H1 (cell line): ENCODE measurements around the gene PKIB. TPM values are rescaled to one million over a fixed set of nuclear protein-coding genes. Genes with fewer than 3 reads are reported as not detected.

Experiments used
- CTCF ChIA-PET: fragments of 300-600 bp; sonication (Branson Sonifier 250); formaldehyde crosslinking; loops from one replicate; lab custom pipeline; 2021; ENCODE audit not compliant: partially characterized antibody; lab: Charles Lee
- POLR2A ChIA-PET: fragments of 300-600 bp; sonication (Branson Sonifier 250); formaldehyde crosslinking; loops from one replicate; lab custom pipeline; 2021; ENCODE audit warnings: inconsistent platforms; ENCODE audit not compliant: partially characterized antibody; lab: Charles Lee
- DNase-seq, 2 experiments: peaks; one replicate each; pipeline versions ENCODE4 v3.0.0 to v3.0.0-alpha.2; 2010 to 2022; ENCODE audit warnings: low spot score in 2 of 2, low read depth in 1 of 2, mixed read lengths in 1 of 2
- FAIRE-seq: peaks from 2 replicates; lab custom pipeline; 2011; peaks lifted over from hg19 to GRCh38; lab: Jason Lieb, UNC
- H2AFZ ChIP-seq: 2 replicates; pipeline ENCODE4 v1.8.1; 2012; ENCODE audit warnings: low read length, inconsistent platforms
- H2AK5ac ChIP-seq: 2 replicates; pipeline ENCODE4 v1.6.1; 2013; ENCODE audit warnings: low read depth, low read length
- H2BK120ac ChIP-seq: replicated peaks from 2 replicates; pipeline ENCODE3; 2013; ENCODE audit warnings: low read depth, low read length, inconsistent platforms
- H2BK12ac ChIP-seq: 2 replicates; pipeline ENCODE4 v1.6.1; 2013; ENCODE audit warnings: low read depth, low read length
- H2BK15ac ChIP-seq: 2 replicates; pipeline ENCODE4 v1.6.1; 2013; ENCODE audit warnings: low read length
- H2BK20ac ChIP-seq: 2 replicates; pipeline ENCODE4 v1.6.1; 2013; ENCODE audit warnings: low read length
- H2BK5ac ChIP-seq: 2 replicates; pipeline ENCODE4 v1.6.1; 2013; ENCODE audit warnings: low read depth, low read length
- H3K14ac ChIP-seq: 2 replicates; pipeline ENCODE4 v1.6.1; 2013; ENCODE audit warnings: inconsistent platforms; ENCODE audit not compliant: insufficient read length
- H3K18ac ChIP-seq: 2 replicates; pipeline ENCODE4 v1.6.1; 2013; ENCODE audit warnings: low read length; ENCODE audit errors: extremely low read depth
- H3K23ac ChIP-seq: 2 replicates; pipeline ENCODE4 v1.6.1; 2013; ENCODE audit warnings: inconsistent platforms; ENCODE audit not compliant: insufficient read length
- H3K23me2 ChIP-seq: 2 replicates; pipeline ENCODE4 v1.6.1; 2013; ENCODE audit warnings: low read depth, low read length
- H3K27ac ChIP-seq: 2 replicates; pipeline ENCODE4 v1.6.1; 2011; ENCODE audit warnings: low read depth, low read length, inconsistent platforms
- H3K27me3 ChIP-seq, 4 experiments: replicated peaks in 1 of 4; 1 replicate in 1 of 4; 2 replicates in 3 of 4; pipeline versions ENCODE4 v1.6.1 to v1.8.1; 2011 to 2013; ENCODE audit warnings: low read length in 3 of 4, mild to moderate bottlenecking in 3 of 4, inconsistent platforms in 2 of 4, mixed read lengths in 2 of 4, moderate library complexity in 1 of 4; ENCODE audit not compliant: control insufficient read depth in 3 of 4, insufficient read depth in 3 of 4; ENCODE audit errors: extremely low read depth in 1 of 4
- H3K36me3 ChIP-seq, 4 experiments: 2 replicates each; pipeline versions ENCODE4 v1.6.1 to v1.8.1; 2011 to 2013; ENCODE audit warnings: mild to moderate bottlenecking in 4 of 4, low read length in 3 of 4, moderate library complexity in 2 of 4, control low read depth in 1 of 4, inconsistent platforms in 1 of 4; ENCODE audit not compliant: insufficient read depth in 4 of 4, control insufficient read depth in 2 of 4
- H3K4ac ChIP-seq: replicated peaks from 2 replicates; pipeline ENCODE3; 2013; ENCODE audit warnings: low read length, low read depth, mixed read lengths, inconsistent platforms; ENCODE audit not compliant: insufficient read length
- H3K4me1 ChIP-seq, 4 experiments: replicated peaks in 1 of 4; 1 replicate in 1 of 4; 2 replicates in 3 of 4; pipeline versions ENCODE4 v1.6.1 to v1.8.1; 2011 to 2013; ENCODE audit warnings: low read length in 3 of 4, inconsistent platforms in 2 of 4, mixed read lengths in 1 of 4; ENCODE audit not compliant: insufficient read depth in 4 of 4, control insufficient read depth in 3 of 4
- H3K4me2 ChIP-seq, 2 experiments: 2 replicates each; pipeline versions ENCODE4 v1.6.1 to v1.8.1; 2011 to 2013; ENCODE audit warnings: low read depth in 2 of 2, low read length in 2 of 2, control low read depth in 1 of 2, inconsistent platforms in 1 of 2, mild to moderate bottlenecking in 1 of 2; ENCODE audit not compliant: insufficient read depth in 1 of 2
- H3K4me3 ChIP-seq, 4 experiments: fragments of 200-600, 300-600 bp in 1 of 4; sonication (generic), shearing (Covaris generic), sonication (Bioruptor Twin) in 1 of 4; 2 replicates each; pipeline versions ENCODE4 v1.5.1 to v1.8.1; 2011 to 2016; ENCODE audit warnings: low read length in 4 of 4, low read depth in 3 of 4, control low read depth in 2 of 4, inconsistent platforms in 2 of 4, mild to moderate bottlenecking in 2 of 4, mixed read lengths in 1 of 4, moderate library complexity in 1 of 4; ENCODE audit not compliant: insufficient read depth in 2 of 4; ENCODE audit errors: extremely low read depth in 1 of 4
- H3K56ac ChIP-seq: replicated peaks from 2 replicates; pipeline ENCODE3; 2013; ENCODE audit warnings: low read depth, mild to moderate bottlenecking, mixed read lengths, low read length, inconsistent platforms; ENCODE audit not compliant: insufficient read length
- H3K79me1 ChIP-seq: 2 replicates; pipeline ENCODE4 v1.6.1; 2013; ENCODE audit warnings: low read depth, low read length, control low read depth
- H3K79me2 ChIP-seq, 2 experiments: 2 replicates each; pipeline versions ENCODE4 v1.6.1 to v1.8.1; 2012 to 2013; ENCODE audit warnings: low read length in 2 of 2, mild to moderate bottlenecking in 2 of 2, inconsistent platforms in 1 of 2; ENCODE audit not compliant: insufficient read depth in 2 of 2, control insufficient read depth in 1 of 2
- H3K9ac ChIP-seq, 4 experiments: replicated peaks in 1 of 4; 1 replicate in 1 of 4; 2 replicates in 3 of 4; pipeline versions ENCODE4 v1.6.1 to v1.8.1; 2011 to 2013; ENCODE audit warnings: low read depth in 3 of 4, low read length in 3 of 4, control low read depth in 2 of 4, mild to moderate bottlenecking in 2 of 4, moderate library complexity in 2 of 4, inconsistent platforms in 1 of 4; ENCODE audit errors: extremely low read depth in 1 of 4
- H3K9me3 ChIP-seq, 2 experiments: 2 replicates each; pipeline versions ENCODE4 v1.6.1 to v1.8.1; 2012 to 2013; ENCODE audit warnings: mild to moderate bottlenecking in 2 of 2, moderate library complexity in 2 of 2, control low read depth in 1 of 2, inconsistent platforms in 1 of 2, low read depth in 1 of 2, low read length in 1 of 2, mixed read lengths in 1 of 2; ENCODE audit not compliant: insufficient read depth in 2 of 2
- H4K20me1 ChIP-seq, 2 experiments: replicated peaks in 1 of 2; 2 replicates each; pipeline versions ENCODE3 to v1.8.1; 2011 to 2013; ENCODE audit warnings: inconsistent platforms in 2 of 2, low read length in 2 of 2, mild to moderate bottlenecking in 1 of 2; ENCODE audit not compliant: insufficient read depth in 2 of 2, control insufficient read depth in 1 of 2
- H4K5ac ChIP-seq: 2 replicates; pipeline ENCODE4 v1.6.1; 2013; ENCODE audit warnings: low read length, low read depth, mixed read lengths, inconsistent platforms; ENCODE audit not compliant: insufficient read length
- H4K8ac ChIP-seq: 2 replicates; pipeline ENCODE4 v1.8.0; 2013; ENCODE audit warnings: mild to moderate bottlenecking, moderate library complexity, low read length, inconsistent platforms; ENCODE audit not compliant: insufficient read depth; ENCODE audit errors: extremely low read depth
- H4K91ac ChIP-seq: replicated peaks from 2 replicates; pipeline ENCODE3; 2013; ENCODE audit warnings: low read length, mixed read lengths, inconsistent platforms; ENCODE audit not compliant: insufficient read length
- EGR1 ChIP-seq: IDR thresholded peaks from 2 replicates; pipeline ENCODE4 v1.6.1; 2011; ENCODE audit warnings: low read depth, low read length, borderline replicate concordance
- GTF2F1 ChIP-seq: IDR thresholded peaks from 2 replicates; pipeline ENCODE4 v1.6.1; 2012; ENCODE audit warnings: low read depth, low read length, improper control_type of control experiment, borderline replicate concordance
- SIX5 ChIP-seq: IDR thresholded peaks from 2 replicates; pipeline ENCODE4 v1.6.1; 2011; ENCODE audit warnings: mild to moderate bottlenecking, low read depth, low read length
- TAF1 ChIP-seq: IDR thresholded peaks from 2 replicates; pipeline ENCODE4 v1.6.1; 2011; ENCODE audit warnings: mild to moderate bottlenecking, low read depth, low read length
- WGBS, 2 experiments: shearing (Covaris generic) in 1 of 2; methylation state at CpG; one replicate each; pipeline versions ENCODE4 v1.1.6 to v1.1.7; 2013 to 2015; ENCODE audit warnings: low lambda C conversion rate in 2 of 2, mixed read lengths in 2 of 2, inconsistent platforms in 1 of 2, low coverage in 1 of 2, missing lambda C conversion rate in 1 of 2; ENCODE audit not compliant: insufficient replicate concordance in 2 of 2, insufficient coverage in 1 of 2, insufficient read length in 1 of 2; ENCODE audit errors: extremely low coverage in 1 of 2, missing lambda C conversion rate in 1 of 2; 5-methylcytosine and 5-hydroxymethylcytosine counted together
- polyA plus RNA-seq, 7 experiments: library from polyadenylated mRNA; depleted of rRNA in 3 of 7; stranded (reverse) in 5 of 7; unstranded in 2 of 7; fragments of >200 nt in 5 of 7; fragments of 200-250 nt in 2 of 7; gene quantifications; 1 replicate in 5 of 7; 2 replicates in 1 of 7; 4 replicates in 1 of 7; pipeline versions ENCODE4 v1.2.1 to v1.2.3, GENCODE V29; 2011 to 2013; ENCODE audit warnings: missing spikeins in 2 of 7, mixed read lengths in 2 of 7
- total RNA-seq: library from RNA; stranded (reverse); fragmentation: NEBNext Ultra II Directional; extraction: Animal tissue kit (Norgen Biotek cat#: 25700); gene quantifications from 2 replicates; pipeline ENCODE4 v1.2.1, GENCODE V29; 2021
- TF ChIP-seq, protein P1 (sequence below), 3 experiments: IDR thresholded peaks; 1 replicate in 2 of 3; 2 replicates in 1 of 3; pipeline versions ENCODE4 v1.5.1 to v1.6.1; 2011; ENCODE audit warnings: low read length in 3 of 3, mild to moderate bottlenecking in 3 of 3, inconsistent platforms in 2 of 3, low read depth in 1 of 3, moderate library complexity in 1 of 3; ENCODE audit not compliant: insufficient read depth in 1 of 3; ENCODE audit errors: control extremely low read depth in 1 of 3

Gene PKIB
- total and polyA plus RNA-seq, 2 of the 8 experiments (the other 6 are each of a cell fraction or from before 2014, with no cell fraction given), result 13.5 to 73.3 TPM

- Histone ChIP-seq H2BK15ac (no peak overlapping the region), H3K4me3 (no peak overlapping the region), H3K9me3 (no peaks in the 10 kb centered on the region), H2BK20ac (no peak overlapping the region), H3K27ac (no peak overlapping the region), H4K8ac (no peak overlapping the region), H3K4ac (no peak overlapping the region), H3K4me2 (no peak overlapping the region), H3K56ac (no peak overlapping the region), H2BK12ac (no peak overlapping the region), H3K18ac (no peak overlapping the region), H3K79me1 (no peaks in the 10 kb centered on the region), H3K9ac (no peak overlapping the region), H3K23ac (no peak overlapping the region), H2BK120ac (no peak overlapping the region), H3K27me3 (no peaks in the 10 kb centered on the region), H3K14ac (no peak overlapping the region), H4K5ac (no peak overlapping the region), H2AK5ac (no peak overlapping the region), H4K20me1 (no peaks in the 10 kb centered on the region), H2AFZ (no peak overlapping the region), H3K23me2 (no peaks in the 10 kb centered on the region), H3K4me1 (no peaks in the 10 kb centered on the region), H2BK5ac (no peak overlapping the region), H4K91ac (no peak overlapping the region), H3K79me2 (no peaks in the 10 kb centered on the region), H3K36me3 (no peaks in the 10 kb centered on the region)
- no peak for TF ChIP-seq GTF2F1
- TF ChIP-seq SIX5, result no peak
- TF ChIP-seq, protein P1, sequence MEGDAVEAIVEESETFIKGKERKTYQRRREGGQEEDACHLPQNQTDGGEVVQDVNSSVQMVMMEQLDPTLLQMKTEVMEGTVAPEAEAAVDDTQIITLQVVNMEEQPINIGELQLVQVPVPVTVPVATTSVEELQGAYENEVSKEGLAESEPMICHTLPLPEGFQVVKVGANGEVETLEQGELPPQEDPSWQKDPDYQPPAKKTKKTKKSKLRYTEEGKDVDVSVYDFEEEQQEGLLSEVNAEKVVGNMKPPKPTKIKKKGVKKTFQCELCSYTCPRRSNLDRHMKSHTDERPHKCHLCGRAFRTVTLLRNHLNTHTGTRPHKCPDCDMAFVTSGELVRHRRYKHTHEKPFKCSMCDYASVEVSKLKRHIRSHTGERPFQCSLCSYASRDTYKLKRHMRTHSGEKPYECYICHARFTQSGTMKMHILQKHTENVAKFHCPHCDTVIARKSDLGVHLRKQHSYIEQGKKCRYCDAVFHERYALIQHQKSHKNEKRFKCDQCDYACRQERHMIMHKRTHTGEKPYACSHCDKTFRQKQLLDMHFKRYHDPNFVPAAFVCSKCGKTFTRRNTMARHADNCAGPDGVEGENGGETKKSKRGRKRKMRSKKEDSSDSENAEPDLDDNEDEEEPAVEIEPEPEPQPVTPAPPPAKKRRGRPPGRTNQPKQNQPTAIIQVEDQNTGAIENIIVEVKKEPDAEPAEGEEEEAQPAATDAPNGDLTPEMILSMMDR (IDR thresholded peaks at IDR 0.05; ENCODE audit: control extremely low read depth in 1 of 3, insufficient read depth in 1 of 3, low read depth in 1 of 3, low read length in 3 of 3), result no peak
- TF ChIP-seq TAF1, result no peak
- TF ChIP-seq EGR1, result no peak
- no peak for FAIRE-seq
- DNase-seq, result no peak
- ChIA-PET POLR2A (interaction anchor here (1.1 kb wide), 1 partner anchor 17 kb away, joined by 3 read pairs; no protein-coding TSS in a partner anchor), CTCF (interaction anchor here (1.6 to 2.1 kb wide), 2 partner anchors 9 to 26 kb away, joined by 3 to 6 read pairs; no protein-coding TSS in a partner anchor)
- 95% methylated on average over 1 of the region's 1 CpG; no CpG with 5 or more reads in 1 of the 2 experiments for WGBS, 2 experiments
Observed at GRCh38 chr6:122657601-122658000, 47.4 kb downstream of the PKIB start.
